Adrenal gland (tissue), 5 donors: ENCODE data around the gene CSTA.

Source experiments
- CTCF ChIP-seq, 6 experiments: fragments of 450-650 bp in 4 of 6; fragments of 200-600 bp in 2 of 6; sonication (generic) in 1 of 6; IDR thresholded peaks; 1 replicate in 5 of 6; 2 replicates in 1 of 6; pipeline versions ENCODE4 v1.5.1 to v1.8.0; 2016 to 2021; ENCODE audit warnings: antibody characterized with exemption in 6 of 6, mild to moderate bottlenecking in 2 of 6, moderate library complexity in 1 of 6
- POLR2A ChIP-seq, 2 donors: fragments of 450-650 bp; IDR thresholded peaks; one replicate each; pipeline ENCODE4 v1.6.1; 2017; ENCODE audit warnings: antibody characterized with exemption in 2 of 2, mild to moderate bottlenecking in 2 of 2, moderate library complexity in 1 of 2
- donor health status: DM: no; HTN: no; CAD: no.

- TF ChIP-seq CTCF (IDR thresholded peaks at IDR 0.05) (no peak), POLR2A (IDR thresholded peaks at IDR 0.05) (no peak)
Measured at GRCh38 chr3:122281891-122282290, 43.2 kb upstream of the CSTA start.
